Fibroblast of villous mesenchyme (primary cell): ENCODE measurements around the gene SLC1A2. TPM values are rescaled to one million over a fixed set of nuclear protein-coding genes. Genes with fewer than 3 reads are reported as not detected.

Source experiments
- DNase-seq: peaks from one replicate; pipeline ENCODE4 v3.0.0-alpha.2; 2010; ENCODE audit warnings: low read depth
- H3K4me3 ChIP-seq: 2 replicates; pipeline ENCODE4 v1.5.1; 2011; ENCODE audit warnings: low read depth, mild to moderate bottlenecking, low read length
- total RNA-seq: library from RNA; depleted of rRNA; stranded (reverse); fragments of >200 nt; gene quantifications from 2 replicates; pipeline ENCODE4 v1.2.3, GENCODE V29; 2012
- TF ChIP-seq, protein P1 (sequence below): IDR thresholded peaks from 2 replicates; pipeline ENCODE4 v1.5.1; 2012; ENCODE audit warnings: low read depth, mild to moderate bottlenecking, low read length; ENCODE audit not compliant: insufficient read depth

The SLC1A2 gene
- total RNA-seq, 1 donor: 23.7 TPM

DNA sequence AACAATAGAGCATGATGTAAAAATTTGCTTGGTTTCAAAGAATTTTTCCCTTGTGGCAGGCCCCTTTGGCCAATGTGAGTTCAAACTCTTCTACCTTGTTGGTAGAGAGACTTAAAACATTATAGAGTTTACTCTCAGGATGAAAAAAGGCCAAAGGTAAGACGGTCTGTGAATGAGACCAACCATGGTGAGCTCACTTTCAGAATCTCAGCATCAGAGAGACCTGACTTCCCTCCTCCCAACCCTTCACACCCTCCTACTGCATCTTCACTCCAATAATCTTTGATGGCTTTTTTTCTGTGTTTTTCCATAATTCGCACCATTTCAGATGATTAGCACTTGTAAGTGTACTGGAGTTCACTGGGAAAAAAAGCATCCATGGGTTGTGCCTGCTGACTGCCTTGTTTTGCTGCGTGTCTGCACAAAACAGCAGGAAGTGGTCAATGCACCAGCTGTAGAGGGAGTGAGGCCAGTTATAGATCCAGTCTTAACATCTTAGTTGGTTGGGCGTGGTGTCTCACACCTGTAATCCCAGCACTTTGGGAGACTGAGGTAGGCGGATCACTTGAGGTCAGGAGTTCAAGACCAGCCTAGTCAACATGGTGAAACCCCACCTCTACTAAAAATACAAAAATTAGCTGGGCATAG lies 64.1 kb downstream of the SLC1A2 start:
- TF ChIP-seq, protein P1, sequence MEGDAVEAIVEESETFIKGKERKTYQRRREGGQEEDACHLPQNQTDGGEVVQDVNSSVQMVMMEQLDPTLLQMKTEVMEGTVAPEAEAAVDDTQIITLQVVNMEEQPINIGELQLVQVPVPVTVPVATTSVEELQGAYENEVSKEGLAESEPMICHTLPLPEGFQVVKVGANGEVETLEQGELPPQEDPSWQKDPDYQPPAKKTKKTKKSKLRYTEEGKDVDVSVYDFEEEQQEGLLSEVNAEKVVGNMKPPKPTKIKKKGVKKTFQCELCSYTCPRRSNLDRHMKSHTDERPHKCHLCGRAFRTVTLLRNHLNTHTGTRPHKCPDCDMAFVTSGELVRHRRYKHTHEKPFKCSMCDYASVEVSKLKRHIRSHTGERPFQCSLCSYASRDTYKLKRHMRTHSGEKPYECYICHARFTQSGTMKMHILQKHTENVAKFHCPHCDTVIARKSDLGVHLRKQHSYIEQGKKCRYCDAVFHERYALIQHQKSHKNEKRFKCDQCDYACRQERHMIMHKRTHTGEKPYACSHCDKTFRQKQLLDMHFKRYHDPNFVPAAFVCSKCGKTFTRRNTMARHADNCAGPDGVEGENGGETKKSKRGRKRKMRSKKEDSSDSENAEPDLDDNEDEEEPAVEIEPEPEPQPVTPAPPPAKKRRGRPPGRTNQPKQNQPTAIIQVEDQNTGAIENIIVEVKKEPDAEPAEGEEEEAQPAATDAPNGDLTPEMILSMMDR: no peak
- DNase-seq: no peak

DNA sequence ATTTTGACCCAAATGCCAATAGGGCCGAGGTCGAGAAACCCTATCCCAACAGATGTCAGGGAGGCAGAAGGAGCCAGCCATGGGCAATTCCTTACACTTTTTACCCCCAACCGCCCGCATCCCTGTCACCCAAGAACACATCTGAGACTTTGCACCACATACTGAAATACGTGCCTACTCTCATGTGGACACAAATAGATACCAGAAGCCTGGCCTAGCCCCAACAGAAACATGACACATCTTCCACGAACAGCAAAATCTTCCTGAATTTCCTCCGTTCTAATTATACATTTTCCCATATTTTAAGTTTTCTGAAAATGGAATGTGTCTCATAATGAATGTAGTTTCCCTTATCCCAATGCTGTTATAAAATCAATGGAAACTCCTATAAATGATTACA lies 64.7 kb downstream of the SLC1A2 start:
- no peak overlapping the region for H3K4me3 ChIP-seq
- TF ChIP-seq, protein P1: no peak
- DNase-seq: no peak

More for the DNA sequence above, 64.1 kb downstream of the SLC1A2 start:
- H3K4me3 ChIP-seq: no peak overlapping the region

DNA sequence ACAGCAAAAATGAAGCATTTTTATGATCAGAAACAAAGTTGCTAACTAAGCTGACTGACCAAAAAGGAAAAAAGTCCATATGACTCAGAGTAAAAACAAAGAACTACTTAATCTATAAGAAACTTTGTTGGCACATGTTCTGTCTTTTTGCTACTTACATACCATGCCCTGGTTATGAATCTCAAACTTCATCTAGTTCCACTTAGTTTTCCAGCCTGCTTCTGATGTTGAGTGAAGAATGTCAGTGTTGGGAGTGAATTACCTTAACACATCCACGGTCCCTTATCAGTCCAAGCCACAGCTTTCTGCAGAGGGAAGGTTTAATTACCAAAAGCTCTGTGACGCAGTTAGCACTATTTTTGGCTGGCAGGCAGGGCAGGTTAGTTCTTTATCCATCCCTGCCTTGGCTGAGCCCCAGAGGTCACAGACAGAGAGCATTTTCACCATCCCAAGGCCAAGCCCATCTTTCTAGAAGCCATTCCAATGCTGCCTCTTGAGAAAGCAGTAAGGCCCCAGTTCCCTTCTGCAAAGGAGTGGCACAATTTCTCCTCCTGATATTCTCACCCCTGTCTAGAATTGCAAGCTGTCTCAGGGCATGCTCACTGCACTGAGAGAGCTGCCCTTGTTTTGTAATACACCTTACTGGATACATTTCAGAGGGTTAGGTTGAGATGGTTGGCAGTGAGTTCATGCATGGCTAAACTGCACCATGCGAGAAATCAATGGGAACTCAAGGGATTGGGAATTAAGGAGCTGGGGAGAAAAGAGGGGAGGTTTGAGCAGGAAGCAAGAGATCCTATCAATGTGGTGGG lies 67.1 kb downstream of the SLC1A2 start:
- DNase-seq: no peak
- TF ChIP-seq, protein P1: no peak
- H3K4me3 ChIP-seq: no peak overlapping the region

DNA sequence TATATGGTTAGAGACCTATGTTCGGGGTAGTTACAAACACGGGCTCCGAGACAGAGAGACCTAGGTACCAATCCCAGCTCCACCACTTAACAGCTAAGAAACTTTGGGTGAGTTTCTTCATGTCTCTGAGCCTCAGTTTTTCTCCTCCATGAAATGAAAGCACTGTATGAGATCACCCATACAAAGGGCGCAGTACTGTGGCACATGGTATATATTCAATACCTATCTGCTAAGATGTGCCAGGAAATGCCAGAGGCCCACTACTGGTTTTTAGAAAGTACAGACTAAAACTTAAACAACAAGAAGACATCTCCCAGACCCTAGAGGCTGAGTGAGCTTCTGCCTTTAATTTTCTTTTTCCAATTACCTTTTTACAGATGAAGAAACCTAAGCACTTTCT lies 69.5 kb downstream of the SLC1A2 start:
- TF ChIP-seq, protein P1: no peak
- DNase-seq: no peak
- H3K4me3 ChIP-seq: no peak overlapping the region

GRCh38 chr11:35348898-35349687 lies 70.3 kb downstream of the SLC1A2 start:
- no peak overlapping the region for H3K4me3 ChIP-seq
- no peak for DNase-seq
- TF ChIP-seq, protein P1: no peak

- DNase-seq: peak; percentile 63
- no peak overlapping the region for H3K4me3 ChIP-seq
- TF ChIP-seq, protein P1: no peak
Observed at GRCh38 chr11:35347921-35348331, 71.4 kb downstream of the SLC1A2 start.
